ENCODE data around the gene OR6V1.

The OR6V1 gene

DNA sequence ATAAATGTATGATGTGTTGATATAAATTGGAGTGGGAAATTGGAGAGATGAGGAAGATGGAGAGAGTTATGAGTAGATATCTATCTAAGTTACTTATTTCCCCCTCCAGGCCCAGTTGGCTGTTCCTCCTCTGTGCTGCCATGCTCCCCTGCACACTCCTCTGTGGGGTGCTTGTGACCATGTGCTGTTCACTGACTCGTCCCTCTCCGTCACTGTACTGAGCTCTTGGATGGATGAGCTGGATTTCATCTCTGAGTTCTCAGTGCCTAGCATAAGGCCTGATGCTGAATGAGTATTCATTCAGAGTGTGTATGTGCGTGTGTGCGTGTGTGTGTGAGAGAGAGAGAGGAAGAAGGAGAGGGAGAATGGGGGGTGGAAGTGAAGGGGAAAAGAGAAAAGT lies 39.7 kb upstream of the OR6V1 start:
- no peak overlapping the region for H3K4me3 ChIP-seq (replicated peaks; ENCODE audit: low read depth, low read length)
- no peak for DNase-seq (ENCODE audit: extremely low read depth, low read depth)
- TF ChIP-seq, protein P1, sequence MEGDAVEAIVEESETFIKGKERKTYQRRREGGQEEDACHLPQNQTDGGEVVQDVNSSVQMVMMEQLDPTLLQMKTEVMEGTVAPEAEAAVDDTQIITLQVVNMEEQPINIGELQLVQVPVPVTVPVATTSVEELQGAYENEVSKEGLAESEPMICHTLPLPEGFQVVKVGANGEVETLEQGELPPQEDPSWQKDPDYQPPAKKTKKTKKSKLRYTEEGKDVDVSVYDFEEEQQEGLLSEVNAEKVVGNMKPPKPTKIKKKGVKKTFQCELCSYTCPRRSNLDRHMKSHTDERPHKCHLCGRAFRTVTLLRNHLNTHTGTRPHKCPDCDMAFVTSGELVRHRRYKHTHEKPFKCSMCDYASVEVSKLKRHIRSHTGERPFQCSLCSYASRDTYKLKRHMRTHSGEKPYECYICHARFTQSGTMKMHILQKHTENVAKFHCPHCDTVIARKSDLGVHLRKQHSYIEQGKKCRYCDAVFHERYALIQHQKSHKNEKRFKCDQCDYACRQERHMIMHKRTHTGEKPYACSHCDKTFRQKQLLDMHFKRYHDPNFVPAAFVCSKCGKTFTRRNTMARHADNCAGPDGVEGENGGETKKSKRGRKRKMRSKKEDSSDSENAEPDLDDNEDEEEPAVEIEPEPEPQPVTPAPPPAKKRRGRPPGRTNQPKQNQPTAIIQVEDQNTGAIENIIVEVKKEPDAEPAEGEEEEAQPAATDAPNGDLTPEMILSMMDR (IDR thresholded peaks at IDR 0.05; ENCODE audit: low read depth, low read length, missing control alignments) = no peak

DNA sequence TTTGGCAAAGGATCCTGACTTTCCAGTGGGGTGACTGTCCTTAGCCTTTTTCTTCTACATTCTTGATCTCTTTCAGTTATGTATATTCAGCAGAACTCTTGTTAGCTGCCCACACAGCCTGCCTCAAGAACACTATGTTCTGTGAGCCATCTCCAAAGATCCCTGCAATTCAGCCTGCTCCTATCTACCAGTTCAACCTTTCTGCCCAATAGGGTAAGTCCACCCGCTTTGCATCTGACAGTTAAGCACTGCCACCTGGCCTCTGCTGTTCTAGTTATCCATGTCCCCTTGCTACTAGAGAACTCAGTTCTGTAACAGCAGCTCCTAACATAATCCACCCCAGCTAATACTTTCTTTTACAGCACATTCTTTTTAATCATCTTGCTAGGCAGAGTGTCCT lies 38.7 kb upstream of the OR6V1 start:
- TF ChIP-seq, protein P1 (IDR thresholded peaks at IDR 0.05; ENCODE audit: low read depth, low read length, missing control alignments) = no peak
- H3K4me3 ChIP-seq (replicated peaks; ENCODE audit: low read depth, low read length) = no peak overlapping the region
- no peak for DNase-seq (ENCODE audit: extremely low read depth, low read depth)

DNA sequence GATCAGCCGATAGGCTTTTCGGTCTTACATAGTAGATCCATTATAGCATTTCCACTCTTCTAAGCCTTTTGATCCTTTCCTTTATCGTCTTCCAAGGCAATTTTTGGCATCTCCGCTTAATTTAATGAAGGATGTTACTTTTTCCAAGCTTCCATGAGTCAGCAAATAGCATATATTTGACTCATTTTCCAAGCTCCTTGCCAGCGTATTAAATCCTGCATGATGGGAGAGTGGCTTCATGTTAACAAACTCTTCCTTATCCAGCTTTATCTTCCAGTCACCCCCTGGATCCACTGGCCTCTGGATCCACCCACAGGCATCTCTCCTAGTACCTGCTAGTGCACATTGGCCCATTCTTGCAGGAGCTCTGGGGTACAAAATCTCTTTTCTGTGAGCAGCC lies 38.2 kb upstream of the OR6V1 start:
- TF ChIP-seq, protein P1 (IDR thresholded peaks at IDR 0.05; ENCODE audit: low read depth, low read length, missing control alignments) = no peak
- DNase-seq (ENCODE audit: extremely low read depth, low read depth) = peak; percentile 51
- no peak overlapping the region for H3K4me3 ChIP-seq (replicated peaks; ENCODE audit: low read depth, low read length)

DNA sequence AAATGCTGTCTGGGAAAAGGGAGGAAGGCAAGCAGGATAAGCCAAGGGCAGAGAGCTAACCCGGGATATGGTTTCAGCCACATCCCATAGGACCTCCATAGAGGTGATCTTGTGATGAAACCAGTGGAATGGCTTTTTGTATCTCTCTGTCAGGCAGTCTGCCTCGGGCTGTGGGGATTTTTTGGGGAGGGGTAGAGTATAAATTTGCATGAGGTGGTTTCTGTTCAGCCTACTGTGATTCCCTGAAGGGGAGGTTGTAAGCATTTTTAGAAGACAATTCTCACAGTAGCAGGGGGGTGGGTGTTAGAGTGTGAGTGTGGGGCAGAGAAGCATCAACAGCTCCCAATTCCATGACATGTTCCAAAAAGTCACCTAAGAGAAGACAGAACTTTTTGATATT lies 37.1 kb upstream of the OR6V1 start:
- TF ChIP-seq, protein P1 (IDR thresholded peaks at IDR 0.05; ENCODE audit: low read depth, low read length, missing control alignments) = no peak
- no peak for DNase-seq (ENCODE audit: extremely low read depth, low read depth)
- H3K4me3 ChIP-seq (replicated peaks; ENCODE audit: low read depth, low read length) = no peak overlapping the region

DNA sequence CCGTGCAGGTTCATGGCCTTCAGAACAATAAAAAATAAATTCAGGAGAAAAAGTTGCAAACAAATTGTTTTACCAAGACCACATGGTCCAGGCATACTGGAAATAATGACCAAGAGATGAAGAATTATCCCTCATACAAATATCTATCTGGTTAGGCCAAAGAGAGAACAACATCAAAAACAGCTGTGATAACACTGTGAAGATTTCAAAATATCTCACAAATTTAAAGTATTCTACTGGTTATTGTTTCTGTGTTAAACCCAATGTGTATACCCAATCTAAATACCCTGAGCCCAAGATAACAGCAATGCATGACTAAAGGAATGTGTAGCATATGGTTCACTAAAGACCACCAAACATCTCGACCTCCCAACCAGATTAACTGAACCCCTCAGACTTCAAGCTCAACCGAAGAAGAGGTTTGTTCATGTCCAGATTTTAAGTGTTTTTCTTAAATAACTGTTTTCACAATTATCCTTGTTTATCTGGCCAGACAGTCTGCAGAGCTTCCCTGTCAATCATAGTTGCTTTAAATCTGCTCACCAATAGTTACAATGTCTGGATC lies 36.1 kb upstream of the OR6V1 start:
- no peak overlapping the region for H3K4me3 ChIP-seq (replicated peaks; ENCODE audit: low read depth, low read length)
- TF ChIP-seq, protein P1 (IDR thresholded peaks at IDR 0.05; ENCODE audit: low read depth, low read length, missing control alignments) = no peak
- no peak for DNase-seq (ENCODE audit: extremely low read depth, low read depth)

DNA sequence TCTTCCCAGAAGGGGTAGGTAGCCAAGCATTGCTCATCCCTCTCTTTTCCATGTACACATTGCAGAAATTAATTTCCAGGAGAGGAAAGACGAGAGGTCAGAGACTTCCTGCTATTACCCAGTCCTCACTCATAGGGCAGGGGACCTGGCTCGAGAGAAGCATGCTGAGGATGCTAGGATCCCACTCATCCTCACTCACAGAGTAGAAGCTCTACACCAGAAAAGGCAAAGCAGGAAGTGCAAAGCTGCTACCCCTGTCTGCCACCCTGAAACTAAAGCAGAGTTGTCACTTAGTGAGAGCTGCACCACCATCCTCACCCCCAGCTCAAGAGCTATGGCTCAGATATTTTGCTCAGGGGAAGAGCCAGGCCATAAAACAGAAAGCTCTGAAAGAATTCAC lies 35.1 kb upstream of the OR6V1 start:
- DNase-seq (ENCODE audit: extremely low read depth, low read depth) = no peak
- TF ChIP-seq, protein P1 (IDR thresholded peaks at IDR 0.05; ENCODE audit: low read depth, low read length, missing control alignments) = no peak

DNA sequence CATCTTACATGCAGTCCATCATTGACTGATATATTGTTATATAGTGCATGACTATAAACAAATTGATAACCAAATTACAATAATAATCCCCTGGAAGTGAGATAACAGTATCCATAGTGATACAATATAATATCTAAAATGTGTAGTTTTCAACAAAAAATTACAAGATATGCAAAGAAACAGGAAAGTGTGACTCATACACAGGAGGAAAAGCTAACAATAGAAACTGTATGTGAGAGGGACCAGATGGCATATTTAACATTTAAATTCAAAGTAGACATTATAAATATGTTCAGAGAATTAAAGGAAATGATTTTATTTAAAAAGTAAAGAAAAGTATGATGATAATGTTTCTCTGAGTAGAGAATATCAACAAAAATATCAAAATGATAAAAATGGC lies 33.2 kb upstream of the OR6V1 start:
- TF ChIP-seq, protein P1 (IDR thresholded peaks at IDR 0.05; ENCODE audit: low read depth, low read length, missing control alignments) = no peak
- no peak overlapping the region for H3K4me3 ChIP-seq (replicated peaks; ENCODE audit: low read depth, low read length)
- DNase-seq (ENCODE audit: extremely low read depth, low read depth) = no peak

More for the DNA sequence above, 35.1 kb upstream of the OR6V1 start:
- no peak overlapping the region for H3K4me3 ChIP-seq (replicated peaks; ENCODE audit: low read depth, low read length)

Data from HFF-Myc (cell line).